C4-2B (cell line): ENCODE data around the gene CIB4.

Experiments used
- H3K27ac ChIP-seq: fragments of 450-650 bp; 2 replicates; pipeline ENCODE4 v1.5.1; 2017
- ZFX ChIP-seq: fragments of 450-650 bp; IDR thresholded peaks from 2 replicates; pipeline ENCODE4 v1.6.1; 2017
- TF ChIP-seq, protein P1 (sequence below): fragments of 450-650 bp; conservative IDR thresholded peaks from 2 replicates; pipeline ENCODE4 v1.5.1; 2017; ENCODE audit warnings: mild to moderate bottlenecking

The CIB4 gene

DNA sequence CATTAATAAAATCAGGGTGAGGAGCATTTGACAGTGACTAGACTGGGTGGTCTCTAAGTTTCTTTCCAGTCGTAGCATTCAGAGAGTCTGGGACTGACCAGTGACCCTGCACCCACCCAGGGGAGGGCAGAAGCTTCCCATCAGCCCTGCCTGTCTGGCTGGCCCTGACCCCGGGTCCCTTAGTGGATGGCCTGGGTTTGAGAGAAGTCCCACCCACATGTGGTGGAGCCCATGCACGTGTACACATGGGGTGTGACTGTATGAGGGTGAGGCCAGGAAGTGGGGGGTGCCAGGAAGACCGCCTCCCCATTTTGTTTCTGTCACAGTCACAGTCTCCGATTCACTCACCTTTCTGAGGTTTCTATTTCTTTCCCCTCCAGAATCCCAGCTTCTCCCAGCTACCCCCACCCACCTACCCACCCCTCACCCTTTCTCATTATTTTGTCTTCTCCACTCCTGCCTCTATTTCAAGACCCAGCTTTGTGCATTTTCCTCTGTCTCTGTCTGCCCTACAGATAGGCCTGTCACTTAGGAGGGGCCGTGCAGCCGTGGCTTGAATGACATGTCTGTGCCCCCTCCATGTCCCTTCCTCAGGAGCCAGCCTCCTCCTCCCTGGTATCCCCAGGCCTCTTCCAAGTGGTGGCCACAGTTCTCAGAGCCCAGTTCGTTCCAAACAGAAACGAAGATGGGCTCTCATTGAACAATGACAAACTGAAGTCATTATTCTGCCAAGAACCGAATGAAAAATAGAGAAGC lies 13.6 kb downstream of the CIB4 start:
- no peak overlapping the region for H3K27ac ChIP-seq
- TF ChIP-seq, protein P1, sequence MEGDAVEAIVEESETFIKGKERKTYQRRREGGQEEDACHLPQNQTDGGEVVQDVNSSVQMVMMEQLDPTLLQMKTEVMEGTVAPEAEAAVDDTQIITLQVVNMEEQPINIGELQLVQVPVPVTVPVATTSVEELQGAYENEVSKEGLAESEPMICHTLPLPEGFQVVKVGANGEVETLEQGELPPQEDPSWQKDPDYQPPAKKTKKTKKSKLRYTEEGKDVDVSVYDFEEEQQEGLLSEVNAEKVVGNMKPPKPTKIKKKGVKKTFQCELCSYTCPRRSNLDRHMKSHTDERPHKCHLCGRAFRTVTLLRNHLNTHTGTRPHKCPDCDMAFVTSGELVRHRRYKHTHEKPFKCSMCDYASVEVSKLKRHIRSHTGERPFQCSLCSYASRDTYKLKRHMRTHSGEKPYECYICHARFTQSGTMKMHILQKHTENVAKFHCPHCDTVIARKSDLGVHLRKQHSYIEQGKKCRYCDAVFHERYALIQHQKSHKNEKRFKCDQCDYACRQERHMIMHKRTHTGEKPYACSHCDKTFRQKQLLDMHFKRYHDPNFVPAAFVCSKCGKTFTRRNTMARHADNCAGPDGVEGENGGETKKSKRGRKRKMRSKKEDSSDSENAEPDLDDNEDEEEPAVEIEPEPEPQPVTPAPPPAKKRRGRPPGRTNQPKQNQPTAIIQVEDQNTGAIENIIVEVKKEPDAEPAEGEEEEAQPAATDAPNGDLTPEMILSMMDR: no peak
- TF ChIP-seq ZFX: no peak

- TF ChIP-seq ZFX: no peak
- TF ChIP-seq, protein P1: no peak
- no peak overlapping the region for H3K27ac ChIP-seq
Observed at GRCh38 chr2:26626606-26627005, 14.6 kb downstream of the CIB4 start.

GRCh38 chr2:26623541-26624495 lies 17.3 kb downstream of the CIB4 start:
- no peak for TF ChIP-seq ZFX
- TF ChIP-seq, protein P1: no peak
- H3K27ac ChIP-seq: no peak overlapping the region

DNA sequence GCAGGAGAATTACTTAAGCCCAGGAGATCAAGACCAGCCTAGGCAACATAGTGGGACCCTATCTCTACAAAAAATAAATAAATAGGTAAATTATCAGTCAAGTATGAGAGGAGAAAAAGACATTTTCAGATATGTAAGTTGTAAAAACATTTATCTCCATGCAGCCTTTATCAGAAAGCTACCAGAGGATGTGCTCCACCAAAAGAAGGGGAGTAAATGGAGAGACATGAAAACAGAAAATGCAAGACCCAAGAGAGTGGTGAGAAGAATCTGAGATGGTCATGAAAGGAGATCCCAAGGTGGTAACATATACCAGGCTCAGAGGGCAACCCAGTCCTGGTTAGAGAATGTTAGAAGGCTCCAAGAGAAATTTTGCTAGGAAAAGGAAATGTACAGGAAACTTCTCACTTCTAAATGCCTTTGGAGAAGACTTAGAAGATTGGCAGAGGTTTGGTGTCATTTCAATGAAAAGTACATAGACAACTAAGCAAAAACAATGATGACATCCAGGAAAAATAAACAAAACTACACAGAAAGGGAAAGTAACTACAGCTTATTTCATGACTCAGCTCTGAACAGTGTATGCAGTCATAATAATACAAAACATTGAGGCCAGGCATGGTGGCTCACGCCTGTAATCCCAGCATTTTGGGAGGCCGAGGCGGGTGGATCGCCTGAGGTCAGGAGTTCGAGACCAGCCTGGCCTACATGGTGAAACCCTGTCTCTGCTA lies 19.5 kb downstream of the CIB4 start:
- TF ChIP-seq, protein P1: no peak
- TF ChIP-seq ZFX: no peak
- H3K27ac ChIP-seq: no peak overlapping the region

DNA sequence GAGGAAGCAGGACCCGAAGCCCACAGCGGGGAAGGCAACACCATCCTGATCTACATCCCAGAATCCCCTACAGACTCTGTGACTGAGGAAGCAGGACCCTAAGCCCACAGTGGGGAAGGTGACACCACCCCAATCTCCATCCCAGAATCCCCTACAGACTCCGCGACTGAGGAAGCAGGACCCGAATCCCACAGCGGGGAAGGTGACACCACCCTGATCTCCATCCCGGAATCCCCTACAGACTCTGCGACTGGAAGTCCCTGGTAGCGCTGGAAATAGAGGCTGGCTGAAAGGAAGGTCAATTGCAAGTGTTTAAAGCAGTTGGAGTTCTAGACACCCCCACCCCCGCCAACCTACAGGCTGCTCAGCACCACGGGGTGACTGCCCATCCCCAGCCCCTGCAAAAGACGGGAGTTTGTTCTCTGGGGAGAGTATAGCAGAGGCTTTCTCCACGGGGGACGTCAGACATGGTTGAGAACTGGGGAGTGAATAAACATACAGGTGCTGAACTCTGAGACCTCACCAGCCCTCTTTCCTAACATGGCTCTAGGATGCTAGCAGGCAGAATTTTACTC lies 21.0 kb downstream of the CIB4 start:
- no peak for TF ChIP-seq ZFX
- TF ChIP-seq, protein P1: no peak
- no peak overlapping the region for H3K27ac ChIP-seq

DNA sequence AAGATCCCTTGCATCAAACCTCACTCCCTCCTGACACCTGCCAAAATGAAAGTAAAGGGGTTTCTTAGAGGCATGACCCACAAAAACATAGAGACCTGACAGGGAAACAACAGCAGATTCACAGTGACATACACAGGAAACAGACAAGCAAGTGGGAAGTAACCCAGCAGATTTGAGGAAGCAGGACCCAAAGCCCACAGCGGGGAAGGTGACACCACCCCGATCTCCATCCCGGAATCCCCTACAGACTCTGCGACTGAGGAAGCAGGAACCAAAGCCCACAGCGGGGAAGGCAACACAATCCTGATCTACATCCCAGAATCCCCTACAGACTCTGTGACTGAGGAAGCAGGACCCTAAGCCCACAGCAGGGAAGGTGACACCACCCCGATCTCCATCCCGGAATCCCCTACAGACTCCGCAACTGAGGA lies 21.6 kb downstream of the CIB4 start:
- TF ChIP-seq, protein P1: no peak
- H3K27ac ChIP-seq: no peak overlapping the region
